K562 (cell line): ENCODE measurements around the gene FRG2B. TPM values are rescaled to one million over a fixed set of nuclear protein-coding genes. Genes with fewer than 3 reads are reported as not detected.

Experiments used
- ATAC-seq: fragments of 200-7000 bp; cut with Tn5 transposase; 3 replicates; pipeline ENCODE4 v1.9.1; 2020; ENCODE audit warnings: moderate library complexity
- BruUV-seq: library from RNA; stranded (reverse); fragments of 400-500 nt; replicated peaks from 2 replicates; lab custom pipeline; 2021; lab: Mats Ljungman, UMichigan
- CTCF ChIA-PET: fragments of 300-600 bp; formaldehyde crosslinking; extraction: SDS; loops from one replicate; lab custom pipeline; 2021; ENCODE audit warnings: low intra/inter-chr PET ratio; lab: Yijun Ruan, JAX
- POLR2A ChIA-PET: fragments of 300-600, 350-650 bp; sonication (Branson Sonifier 250); formaldehyde crosslinking; extraction: SDS; loops from one replicate; lab custom pipeline; 2021; ENCODE audit warnings: antibody characterized with exemption, inconsistent platforms; lab: Yijun Ruan, JAX
- DNase-seq, 4 experiments: peaks; one replicate each; pipeline versions ENCODE4 v3.0.0 to v3.0.0-alpha.2; 2011 to 2018; ENCODE audit warnings: low spot score in 3 of 4, mixed read lengths in 3 of 4; ENCODE audit errors: extremely low read depth in 1 of 4
- FAIRE-seq: peaks from 2 replicates; lab custom pipeline; 2011; peaks lifted over from hg19 to GRCh38; lab: Jason Lieb, UNC
- H2AFZ ChIP-seq: 2 replicates; pipeline ENCODE4 v1.6.0; 2011; ENCODE audit warnings: low read depth, low read length, control low read depth, inconsistent platforms
- H3K27ac ChIP-seq: fragments of 200-600 bp; 3 replicates; pipeline ENCODE4 v1.8.0; 2011; ENCODE audit warnings: low read depth, mild to moderate bottlenecking, control low read depth, inconsistent platforms, low read length, moderate library complexity, mixed read lengths; ENCODE audit errors: extremely low read depth
- H3K27me3 ChIP-seq, 2 experiments: fragments of 300-600 bp in 1 of 2; 2 replicates in 1 of 2; 3 replicates in 1 of 2; pipeline versions ENCODE4 v1.6.0 to v1.8.0; 2011; ENCODE audit warnings: inconsistent platforms in 2 of 2, low read length in 2 of 2, mild to moderate bottlenecking in 1 of 2, mixed read lengths in 1 of 2, moderate library complexity in 1 of 2; ENCODE audit not compliant: control insufficient read depth in 2 of 2, insufficient read depth in 2 of 2
- H3K36me3 ChIP-seq: fragments of 300-600 bp; 3 replicates; pipeline ENCODE4 v1.8.0; 2011; ENCODE audit warnings: mild to moderate bottlenecking, low read length, inconsistent platforms; ENCODE audit not compliant: control insufficient read depth, insufficient read depth
- H3K4me1 ChIP-seq, 2 experiments: fragments of 200-600 bp in 1 of 2; replicated peaks in 1 of 2; 2 replicates in 1 of 2; 3 replicates in 1 of 2; pipeline versions ENCODE4 v1.5.1 to v1.8.0; 2011; ENCODE audit warnings: inconsistent platforms in 2 of 2, low read length in 2 of 2, mild to moderate bottlenecking in 1 of 2, mixed read lengths in 1 of 2, moderate library complexity in 1 of 2; ENCODE audit not compliant: control insufficient read depth in 2 of 2, insufficient read depth in 2 of 2
- H3K4me2 ChIP-seq: 2 replicates; pipeline ENCODE4 v1.6.1; 2011; ENCODE audit warnings: low read length, control low read depth, inconsistent platforms, mixed read lengths; ENCODE audit not compliant: insufficient read depth
- H3K4me3 ChIP-seq: fragments of 200-600 bp; sonication (generic), shearing (Covaris generic); 2 replicates; pipeline ENCODE4 v1.5.1; 2016; ENCODE audit warnings: control low read depth, inconsistent platforms
- H3K79me2 ChIP-seq: fragments of 200-600 bp; 3 replicates; pipeline ENCODE4 v1.8.0; 2011; ENCODE audit warnings: low read length, inconsistent platforms; ENCODE audit not compliant: control insufficient read depth, insufficient read depth
- H3K9ac ChIP-seq, 2 experiments: 2 replicates each; pipeline versions ENCODE4 v1.6.0 to v1.6.1; 2011; ENCODE audit warnings: low read depth in 2 of 2, low read length in 2 of 2, control low read depth in 1 of 2, inconsistent platforms in 1 of 2, mild to moderate bottlenecking in 1 of 2, mixed read lengths in 1 of 2; ENCODE audit not compliant: insufficient read depth in 1 of 2
- H3K9me1 ChIP-seq: one replicate; pipeline ENCODE4 v1.6.0; 2011; ENCODE audit warnings: inconsistent platforms, mild to moderate bottlenecking, low read length, moderate library complexity; ENCODE audit not compliant: control insufficient read depth, insufficient read depth
- H3K9me3 ChIP-seq: replicated peaks from 2 replicates; pipeline ENCODE4 v1.5.1; 2011; ENCODE audit warnings: low read depth, low read length, inconsistent platforms; ENCODE audit not compliant: control insufficient read depth, insufficient read depth
- H4K20me1 ChIP-seq: replicated peaks from 2 replicates; pipeline ENCODE4 v1.6.1; 2011; ENCODE audit warnings: low read length, inconsistent platforms, mixed read lengths; ENCODE audit not compliant: control insufficient read depth, insufficient read depth
- CC2D1A ChIP-seq: fragments of 450-650 bp; IDR thresholded peaks from 2 replicates; pipeline ENCODE4 v1.6.1; 2017; ENCODE audit warnings: mild to moderate bottlenecking
- LEF1 ChIP-seq: fragments of 450-650 bp; IDR thresholded peaks from 2 replicates; pipeline ENCODE4 v1.6.1; 2016; ENCODE audit warnings: mild to moderate bottlenecking
- THRAP3 ChIP-seq: fragments of 450-650 bp; IDR thresholded peaks from 2 replicates; pipeline ENCODE4 v1.6.1; 2016; ENCODE audit warnings: mild to moderate bottlenecking, inconsistent platforms, borderline replicate concordance
- ZSCAN32 ChIP-seq: fragments of 450-650 bp; formaldehyde crosslinking; IDR thresholded peaks from 2 replicates; pipeline ENCODE4 v1.4.0; 2020; ENCODE audit warnings: mild to moderate bottlenecking, moderate library complexity
- WGBS: fragments of 100-300 bp; shearing (Covaris generic); methylation state at CpG from one replicate; pipeline ENCODE4 v1.1.6; 2016; ENCODE audit warnings: low coverage, mixed read lengths; ENCODE audit not compliant: insufficient coverage; ENCODE audit errors: missing lambda C conversion rate; 5-methylcytosine and 5-hydroxymethylcytosine counted together
- in situ Hi-C: fragments of 300-500 bp; cut with MboI; formaldehyde crosslinking; loops from 4 replicates; pipeline ENCODE4 v1.15.0; 2018; ENCODE audit warnings: inconsistent platforms, mixed read lengths
- intact Hi-C: fragments of 100-400 bp; cut with micrococcal nuclease; formaldehyde crosslinking; loops from 2 replicates; pipeline ENCODE4 v1.14.2; 2022
- polyA plus RNA-seq, 8 experiments: library from polyadenylated mRNA; depleted of rRNA in 4 of 8; stranded (reverse) in 5 of 8; unstranded in 3 of 8; fragments of >200 nt; fragmentation: Nextera tagmentation in 2 of 8; fragmentation: Illumina TruSeq in 1 of 8; extraction: Ambion mirVana in 2 of 8; extraction: Trizol in 1 of 8; gene quantifications; 2 replicates each; pipeline versions ENCODE4 v1.2.1 to v1.2.3, GENCODE V29; 2011 to 2014; ENCODE audit warnings: inconsistent platforms in 1 of 8, missing spikeins in 1 of 8
- total RNA-seq, 7 experiments: library from RNA; depleted of rRNA in 6 of 7; stranded (reverse); fragments of >200 nt in 6 of 7; fragmentation: Illumina TruSeq in 2 of 7; extraction: Trizol in 2 of 7; gene quantifications; 2 replicates each; pipeline versions ENCODE4 v1.2.1 to v1.2.3, GENCODE V29; 2011 to 2021; ENCODE audit warnings: low replicate concordance in 1 of 7
- TF ChIP-seq, protein P1 (sequence below), 2 experiments: fragments of 450-650 bp in 1 of 2; IDR thresholded peaks; 2 replicates each; pipeline ENCODE4 v1.6.1; 2011 to 2017; ENCODE audit warnings: low read depth in 2 of 2, antibody characterized with exemption in 1 of 2, borderline replicate concordance in 1 of 2, low read length in 1 of 2, mild to moderate bottlenecking in 1 of 2, mixed read lengths in 1 of 2; ENCODE audit not compliant: control insufficient read depth in 1 of 2
- TF ChIP-seq, protein P2 (sequence below): fragments of 250-450 bp; sonication (Bioruptor Pico); IDR thresholded peaks from 2 replicates; pipeline ENCODE4 v1.4.0; 2020

Gene FRG2B
- total and polyA plus RNA-seq, 9 of the 15 experiments (the other 6 are each of a cell fraction or from before 2014, with no cell fraction given), result not detected

DNA sequence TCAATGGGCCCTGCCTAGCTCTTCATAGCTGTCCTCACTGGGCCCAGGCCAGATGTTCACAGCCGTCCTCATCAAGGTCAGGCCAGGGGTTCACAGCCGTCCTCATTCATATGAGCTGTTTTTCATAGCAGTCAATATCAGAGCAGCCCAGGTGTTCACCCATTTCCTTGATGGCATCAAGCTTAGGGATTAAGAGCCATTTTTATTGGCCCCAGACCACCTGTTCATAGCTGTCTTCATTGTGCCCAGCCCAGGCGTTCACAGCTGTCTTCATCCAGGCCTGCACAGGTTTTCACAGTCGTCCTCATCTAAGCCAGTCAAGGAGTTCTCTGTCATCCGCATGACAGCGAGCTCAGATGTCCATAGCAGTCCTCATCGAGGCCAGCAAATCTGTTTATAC, 9.4 kb downstream of the FRG2B start (continued):
- TF ChIP-seq, protein P1, sequence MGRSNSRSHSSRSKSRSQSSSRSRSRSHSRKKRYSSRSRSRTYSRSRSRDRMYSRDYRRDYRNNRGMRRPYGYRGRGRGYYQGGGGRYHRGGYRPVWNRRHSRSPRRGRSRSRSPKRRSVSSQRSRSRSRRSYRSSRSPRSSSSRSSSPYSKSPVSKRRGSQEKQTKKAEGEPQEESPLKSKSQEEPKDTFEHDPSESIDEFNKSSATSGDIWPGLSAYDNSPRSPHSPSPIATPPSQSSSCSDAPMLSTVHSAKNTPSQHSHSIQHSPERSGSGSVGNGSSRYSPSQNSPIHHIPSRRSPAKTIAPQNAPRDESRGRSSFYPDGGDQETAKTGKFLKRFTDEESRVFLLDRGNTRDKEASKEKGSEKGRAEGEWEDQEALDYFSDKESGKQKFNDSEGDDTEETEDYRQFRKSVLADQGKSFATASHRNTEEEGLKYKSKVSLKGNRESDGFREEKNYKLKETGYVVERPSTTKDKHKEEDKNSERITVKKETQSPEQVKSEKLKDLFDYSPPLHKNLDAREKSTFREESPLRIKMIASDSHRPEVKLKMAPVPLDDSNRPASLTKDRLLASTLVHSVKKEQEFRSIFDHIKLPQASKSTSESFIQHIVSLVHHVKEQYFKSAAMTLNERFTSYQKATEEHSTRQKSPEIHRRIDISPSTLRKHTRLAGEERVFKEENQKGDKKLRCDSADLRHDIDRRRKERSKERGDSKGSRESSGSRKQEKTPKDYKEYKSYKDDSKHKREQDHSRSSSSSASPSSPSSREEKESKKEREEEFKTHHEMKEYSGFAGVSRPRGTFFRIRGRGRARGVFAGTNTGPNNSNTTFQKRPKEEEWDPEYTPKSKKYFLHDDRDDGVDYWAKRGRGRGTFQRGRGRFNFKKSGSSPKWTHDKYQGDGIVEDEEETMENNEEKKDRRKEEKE (IDR thresholded peaks at IDR 0.05; ENCODE audit: borderline replicate concordance in 1 of 2, control insufficient read depth in 1 of 2, low read depth in 2 of 2, low read length in 1 of 2), result no peak
- TF ChIP-seq THRAP3, result no peak
- TF ChIP-seq CC2D1A, result no peak

DNA sequence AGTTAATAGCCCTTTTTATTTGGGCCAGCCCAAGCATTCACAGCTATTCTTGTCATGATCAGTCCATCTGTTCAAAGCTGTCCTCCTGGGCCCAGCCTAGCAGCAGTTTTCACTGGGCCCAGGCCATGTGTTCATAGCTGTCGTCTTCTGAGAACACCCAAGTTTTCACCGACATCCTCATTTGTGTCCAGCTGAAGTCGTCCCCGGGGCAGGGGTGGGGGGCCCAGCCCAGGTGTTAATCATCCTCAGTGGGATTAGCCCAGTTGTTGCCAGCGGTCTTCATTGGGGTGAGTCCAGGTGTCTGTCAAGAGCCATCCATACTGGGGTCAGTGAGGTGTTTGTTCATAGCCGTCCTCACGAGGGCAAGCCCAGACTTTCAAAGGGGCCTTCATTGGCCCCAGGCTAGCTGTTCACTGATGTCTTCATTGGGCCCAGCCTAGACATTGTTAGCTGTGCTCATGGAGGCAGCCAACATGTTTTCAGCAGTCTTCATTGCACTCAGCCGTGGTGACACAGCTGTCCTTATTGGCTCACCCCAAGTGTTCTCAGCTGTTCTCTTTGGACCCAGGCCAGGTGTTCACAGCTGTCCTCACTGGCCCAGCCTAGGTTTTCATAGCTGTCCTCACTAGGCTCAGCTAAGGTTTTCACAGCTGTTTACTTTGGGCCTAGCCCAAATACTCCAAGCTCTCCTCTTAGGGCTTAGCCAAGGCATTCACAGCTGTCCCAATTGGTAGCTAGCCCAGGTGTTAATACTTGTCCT, 10.0 kb downstream of the FRG2B start:
- Histone ChIP-seq H4K20me1 (no peaks in the 10 kb centered on the region), H2AFZ (no peak overlapping the region), H3K79me2 (no peaks in the 10 kb centered on the region), H3K27ac (no peak overlapping the region), H3K4me2 (no peak overlapping the region), H3K4me3 (no peak overlapping the region), H3K9me1 (no peaks in the 10 kb centered on the region), H3K4me1 (no peaks in the 10 kb centered on the region), H3K27me3 (peaks cover 0 to 6% of the 10 kb centered on the region in 2 experiments; a peak in 1 of 5 replicates), H3K36me3 (no peaks in the 10 kb centered on the region), H3K9me3 (no peaks in the 10 kb centered on the region), H3K9ac (no peak overlapping the region)
- BruUV-seq, result no TSS peak
- intact Hi-C loops, result no loop called here
- POLR2A ChIA-PET, result no interaction called here
- no peak for DNase-seq
- no peak for ATAC-seq
- 1% methylated on average over 7 of the region's 8 CpGs for WGBS
- in situ Hi-C loops, result no loop called here
- FAIRE-seq, result no peak
- CTCF ChIA-PET, result no interaction called here
- no peak for TF ChIP-seq LEF1
- no peak for TF ChIP-seq ZSCAN32 (CRISPR knock-in tag)
- TF ChIP-seq, protein P2, sequence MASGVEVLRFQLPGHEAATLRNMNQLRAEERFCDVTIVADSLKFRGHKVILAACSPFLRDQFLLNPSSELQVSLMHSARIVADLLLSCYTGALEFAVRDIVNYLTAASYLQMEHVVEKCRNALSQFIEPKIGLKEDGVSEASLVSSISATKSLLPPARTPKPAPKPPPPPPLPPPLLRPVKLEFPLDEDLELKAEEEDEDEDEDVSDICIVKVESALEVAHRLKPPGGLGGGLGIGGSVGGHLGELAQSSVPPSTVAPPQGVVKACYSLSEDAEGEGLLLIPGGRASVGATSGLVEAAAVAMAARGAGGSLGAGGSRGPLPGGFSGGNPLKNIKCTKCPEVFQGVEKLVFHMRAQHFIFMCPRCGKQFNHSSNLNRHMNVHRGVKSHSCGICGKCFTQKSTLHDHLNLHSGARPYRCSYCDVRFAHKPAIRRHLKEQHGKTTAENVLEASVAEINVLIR (CRISPR knock-in tag), result no peak
